Measurements from ENCODE around the gene PRDM16.

Gene PRDM16

DNA sequence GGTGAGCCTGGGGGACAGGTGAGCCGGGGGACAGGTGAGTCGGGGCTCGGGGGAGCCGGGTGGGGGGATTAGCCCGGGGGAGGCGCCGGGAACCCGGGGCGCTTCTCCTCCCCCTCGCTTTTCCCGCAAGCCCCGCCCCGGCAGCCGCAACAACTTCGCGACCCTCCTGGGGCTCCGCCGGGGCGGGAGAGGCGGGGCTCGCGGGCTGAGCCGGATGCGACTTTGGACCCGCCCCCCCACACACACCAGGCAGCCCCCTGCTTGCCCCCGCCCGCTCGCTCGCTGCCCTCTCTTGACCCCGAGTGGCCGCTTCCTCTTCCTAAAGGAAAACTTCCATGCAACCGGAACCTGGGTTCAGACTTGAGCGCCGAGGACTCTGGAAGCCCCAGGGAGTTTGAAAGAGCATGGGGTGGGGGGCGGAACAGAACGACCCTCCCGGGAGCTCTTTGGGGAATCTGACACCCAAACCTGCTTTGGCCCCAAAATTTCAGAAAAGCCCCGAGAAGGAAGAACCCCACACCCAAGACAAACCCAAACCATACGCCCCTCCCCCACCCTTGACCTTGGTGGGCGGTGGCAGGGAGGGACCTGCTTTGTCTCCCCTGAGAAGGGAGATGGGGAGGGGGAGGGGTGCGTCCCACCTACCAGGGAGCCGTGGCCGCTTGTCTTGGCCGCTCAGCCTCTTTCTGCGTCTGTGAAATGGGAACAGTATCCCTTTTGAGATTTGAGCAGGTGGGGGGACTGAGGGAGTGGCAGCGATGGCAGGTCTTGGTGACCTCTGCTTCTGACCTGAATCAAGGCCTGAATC is 386.0 kb downstream of the PRDM16 start:
- TF ChIP-seq, protein P1, sequence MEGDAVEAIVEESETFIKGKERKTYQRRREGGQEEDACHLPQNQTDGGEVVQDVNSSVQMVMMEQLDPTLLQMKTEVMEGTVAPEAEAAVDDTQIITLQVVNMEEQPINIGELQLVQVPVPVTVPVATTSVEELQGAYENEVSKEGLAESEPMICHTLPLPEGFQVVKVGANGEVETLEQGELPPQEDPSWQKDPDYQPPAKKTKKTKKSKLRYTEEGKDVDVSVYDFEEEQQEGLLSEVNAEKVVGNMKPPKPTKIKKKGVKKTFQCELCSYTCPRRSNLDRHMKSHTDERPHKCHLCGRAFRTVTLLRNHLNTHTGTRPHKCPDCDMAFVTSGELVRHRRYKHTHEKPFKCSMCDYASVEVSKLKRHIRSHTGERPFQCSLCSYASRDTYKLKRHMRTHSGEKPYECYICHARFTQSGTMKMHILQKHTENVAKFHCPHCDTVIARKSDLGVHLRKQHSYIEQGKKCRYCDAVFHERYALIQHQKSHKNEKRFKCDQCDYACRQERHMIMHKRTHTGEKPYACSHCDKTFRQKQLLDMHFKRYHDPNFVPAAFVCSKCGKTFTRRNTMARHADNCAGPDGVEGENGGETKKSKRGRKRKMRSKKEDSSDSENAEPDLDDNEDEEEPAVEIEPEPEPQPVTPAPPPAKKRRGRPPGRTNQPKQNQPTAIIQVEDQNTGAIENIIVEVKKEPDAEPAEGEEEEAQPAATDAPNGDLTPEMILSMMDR (IDR thresholded peaks at IDR 0.05; ENCODE audit: low read length): no peak
- no peak for TF ChIP-seq EZH2phosphoT487 (IDR thresholded peaks at IDR 0.05; ENCODE audit: low read length)
- no peak for TF ChIP-seq EZH2 (optimal IDR thresholded peaks at IDR 0.05; ENCODE audit: low read depth, low read length)
- Histone ChIP-seq H3K27ac (ENCODE audit: low read length) (no peak overlapping the region), H4K20me1 (ENCODE audit: insufficient read depth, low read length) (no peaks in the 10 kb centered on the region), H3K27me3 (replicated peaks; ENCODE audit: insufficient read depth, low read length) (peaks cover 91% of the 10 kb centered on the region), H3K4me3 (ENCODE audit: low read length) (no peak overlapping the region), H3K36me3 (replicated peaks; ENCODE audit: insufficient read depth, low read length) (no peaks in the 10 kb centered on the region), H3K9me2 (replicated peaks; ENCODE audit: insufficient read depth, low read length) (no peaks in the 10 kb centered on the region), H3K79me2 (ENCODE audit: low read length) (no peaks in the 10 kb centered on the region), H2AFZ (ENCODE audit: low read length) (no peak overlapping the region), H3F3A (ENCODE audit: insufficient read depth, low read length) (no peaks in the 10 kb centered on the region), H3K4me2 (ENCODE audit: low read depth, low read length) (no peak overlapping the region), H3K9ac (ENCODE audit: low read length) (no peak overlapping the region), H3K4me1 (ENCODE audit: low read length) (peaks cover 2% of the 10 kb centered on the region; the same call in 1 of the 2 replicates), H3K9me3 (replicated peaks; ENCODE audit: insufficient read depth, low read length) (no peaks in the 10 kb centered on the region)
- DNase-seq: no peak

DNA sequence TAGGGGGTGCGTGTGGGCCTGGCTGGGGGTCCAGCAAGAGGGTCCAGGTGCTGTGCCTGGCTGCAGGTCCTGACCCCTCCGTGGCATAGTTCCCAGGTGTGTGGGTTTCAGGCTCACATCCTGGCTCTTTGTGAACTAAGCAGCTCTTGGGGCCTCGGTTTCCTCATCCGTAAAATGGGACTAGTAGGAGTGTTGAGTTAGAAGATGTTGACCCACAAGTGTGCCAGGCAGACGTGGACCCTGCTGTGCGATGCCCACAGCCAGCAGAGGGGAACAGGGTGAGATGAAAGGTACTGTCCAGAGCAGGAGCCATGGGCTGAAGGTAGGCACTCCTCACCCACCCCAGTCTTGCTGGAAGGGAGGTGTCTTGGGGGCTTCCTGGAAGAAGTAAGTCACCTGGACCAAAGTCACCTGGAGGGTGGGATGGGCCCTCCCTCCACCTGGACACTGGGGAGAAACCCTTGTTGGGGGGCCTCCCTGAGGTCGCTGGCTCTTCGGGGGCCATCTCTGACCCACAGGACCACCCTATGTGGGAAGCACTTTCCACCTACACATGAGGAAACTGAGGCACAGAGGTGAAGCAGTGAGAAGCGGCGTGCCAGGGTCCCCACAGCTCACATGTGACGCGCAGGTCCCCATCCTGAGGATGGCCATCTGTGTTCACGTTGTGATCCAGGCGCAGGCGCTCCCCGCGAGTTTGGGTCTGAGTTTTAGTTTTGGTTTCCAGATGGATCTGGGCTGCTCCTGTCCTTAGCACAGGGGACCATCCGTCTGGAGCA is 386.9 kb downstream of the PRDM16 start:
- Histone ChIP-seq H3K4me3 (ENCODE audit: low read length) (no peak overlapping the region), H3K9ac (ENCODE audit: low read length) (no peak overlapping the region)

DNA sequence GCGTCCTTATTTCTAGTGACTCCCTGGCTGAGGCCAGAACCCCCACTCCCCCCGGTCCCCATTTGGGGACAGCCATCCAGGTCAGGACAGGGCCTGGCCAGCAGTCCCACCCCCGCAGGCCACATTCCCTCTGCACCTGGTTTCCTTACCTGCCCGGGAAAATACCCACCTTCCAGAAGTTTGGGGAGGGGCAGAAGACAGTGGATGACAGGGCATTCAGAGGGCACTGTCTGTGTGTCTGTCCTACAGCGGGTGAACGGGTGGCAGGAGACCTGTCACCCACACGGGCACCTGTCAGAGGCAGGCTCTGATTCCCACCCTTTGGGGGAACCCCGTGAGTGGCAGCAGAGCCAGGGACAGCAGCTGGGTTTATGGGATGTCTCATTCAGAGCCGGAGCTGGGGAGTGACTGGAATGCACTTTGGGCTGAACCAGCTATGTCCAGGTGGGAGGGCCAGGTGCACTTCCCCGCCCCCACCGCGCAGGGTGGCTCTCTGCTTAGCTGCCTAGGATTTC is 387.5 kb downstream of the PRDM16 start:
- no peak overlapping the region for H3K27ac ChIP-seq (ENCODE audit: low read length)
- TF ChIP-seq, protein P1 (IDR thresholded peaks at IDR 0.05; ENCODE audit: low read length): no peak
- no peak for TF ChIP-seq EZH2phosphoT487 (IDR thresholded peaks at IDR 0.05; ENCODE audit: low read length)
- no peak for TF ChIP-seq EZH2 (optimal IDR thresholded peaks at IDR 0.05; ENCODE audit: low read depth, low read length)
- H3K9me2 ChIP-seq (replicated peaks; ENCODE audit: insufficient read depth, low read length): no peaks in the 10 kb centered on the region
- H2AFZ ChIP-seq (ENCODE audit: low read length): no peak overlapping the region
- no peak overlapping the region for H3K4me2 ChIP-seq (ENCODE audit: low read depth, low read length)
- no peaks in the 10 kb centered on the region for H3K9me3 ChIP-seq (replicated peaks; ENCODE audit: insufficient read depth, low read length)
- H3K79me2 ChIP-seq (ENCODE audit: low read length): no peaks in the 10 kb centered on the region
- peaks cover 92% of the 10 kb centered on the region for H3K27me3 ChIP-seq (replicated peaks; ENCODE audit: insufficient read depth, low read length)
- no peak overlapping the region for H3K9ac ChIP-seq (ENCODE audit: low read length)
- H3K4me3 ChIP-seq (ENCODE audit: low read length): no peak overlapping the region
- no peaks in the 10 kb centered on the region for H3K36me3 ChIP-seq (replicated peaks; ENCODE audit: insufficient read depth, low read length)
- DNase-seq: no peak
- H3F3A ChIP-seq (ENCODE audit: insufficient read depth, low read length): no peaks in the 10 kb centered on the region
- H4K20me1 ChIP-seq (ENCODE audit: insufficient read depth, low read length): no peaks in the 10 kb centered on the region
- peaks cover 2% of the 10 kb centered on the region; the same call in 1 of the 2 replicates for H3K4me1 ChIP-seq (ENCODE audit: low read length)

More for the DNA sequence above, 386.9 kb downstream of the PRDM16 start:
- Histone ChIP-seq H3F3A (ENCODE audit: insufficient read depth, low read length) (no peaks in the 10 kb centered on the region), H4K20me1 (ENCODE audit: insufficient read depth, low read length) (no peaks in the 10 kb centered on the region), H3K9me3 (replicated peaks; ENCODE audit: insufficient read depth, low read length) (no peaks in the 10 kb centered on the region), H3K27me3 (replicated peaks; ENCODE audit: insufficient read depth, low read length) (peaks cover 91% of the 10 kb centered on the region), H3K4me1 (ENCODE audit: low read length) (peaks cover 2% of the 10 kb centered on the region; the same call in 1 of the 2 replicates), H3K4me2 (ENCODE audit: low read depth, low read length) (no peak overlapping the region), H2AFZ (ENCODE audit: low read length) (no peak overlapping the region), H3K9me2 (replicated peaks; ENCODE audit: insufficient read depth, low read length) (no peaks in the 10 kb centered on the region), H3K27ac (ENCODE audit: low read length) (no peak overlapping the region), H3K36me3 (replicated peaks; ENCODE audit: insufficient read depth, low read length) (no peaks in the 10 kb centered on the region), H3K79me2 (ENCODE audit: low read length) (no peaks in the 10 kb centered on the region)
- no peak for TF ChIP-seq EZH2phosphoT487 (IDR thresholded peaks at IDR 0.05; ENCODE audit: low read length)
- no peak for TF ChIP-seq EZH2 (optimal IDR thresholded peaks at IDR 0.05; ENCODE audit: low read depth, low read length)
- TF ChIP-seq, protein P1 (IDR thresholded peaks at IDR 0.05; ENCODE audit: low read length): no peak
- no peak for DNase-seq
